HG03558 (cell line): ENCODE measurements around the gene KIAA1328.

Experiments
- ATAC-seq: cut with Tn5 transposase; IDR thresholded peaks from one replicate; pipeline ENCODE4 v1.9.1; 2021; ENCODE audit warnings: moderate number of reproducible peaks; ENCODE audit not compliant: unreplicated experiment; ENCODE audit errors: extremely low read depth

The KIAA1328 gene

DNA sequence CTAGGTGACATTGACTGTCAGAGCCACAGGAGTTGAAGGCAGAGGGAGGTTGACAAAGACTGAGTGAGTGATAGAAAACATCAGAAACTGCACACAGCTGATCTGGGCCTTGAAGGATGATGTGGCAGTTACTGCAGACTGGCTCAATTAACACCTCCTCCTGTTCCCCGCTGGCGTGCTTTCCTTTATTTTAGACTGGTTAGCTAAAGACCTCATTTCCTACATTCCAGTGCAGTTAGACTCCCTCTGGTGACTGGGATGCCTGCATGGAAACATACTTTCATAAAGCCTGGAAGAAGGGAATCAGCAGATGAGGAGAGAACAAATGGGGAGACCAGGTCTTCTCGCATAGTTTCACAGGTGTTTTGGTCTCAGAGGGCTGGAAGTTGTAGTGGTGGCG lies 7.2 kb upstream of the KIAA1328 start:
- ATAC-seq, result no peak

DNA sequence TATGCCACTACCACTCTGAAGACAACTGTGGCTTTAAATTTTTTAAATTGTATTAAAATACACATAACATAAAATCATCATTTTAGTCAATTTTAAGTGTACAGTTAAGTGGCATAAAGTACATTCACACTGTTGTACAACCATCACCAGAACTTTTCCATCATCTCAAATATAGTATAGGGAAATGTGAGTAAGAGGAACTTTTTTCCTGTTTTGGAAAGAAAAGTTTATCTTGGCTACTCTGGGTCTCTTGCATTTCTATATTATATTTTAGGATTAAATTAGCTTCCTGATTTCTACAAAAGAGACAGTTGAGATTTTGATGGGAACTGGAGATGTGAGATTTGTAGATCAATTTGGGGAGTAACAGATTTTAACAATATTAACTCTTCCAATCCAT lies 3.4 kb upstream of the KIAA1328 start:
- no peak for ATAC-seq

DNA sequence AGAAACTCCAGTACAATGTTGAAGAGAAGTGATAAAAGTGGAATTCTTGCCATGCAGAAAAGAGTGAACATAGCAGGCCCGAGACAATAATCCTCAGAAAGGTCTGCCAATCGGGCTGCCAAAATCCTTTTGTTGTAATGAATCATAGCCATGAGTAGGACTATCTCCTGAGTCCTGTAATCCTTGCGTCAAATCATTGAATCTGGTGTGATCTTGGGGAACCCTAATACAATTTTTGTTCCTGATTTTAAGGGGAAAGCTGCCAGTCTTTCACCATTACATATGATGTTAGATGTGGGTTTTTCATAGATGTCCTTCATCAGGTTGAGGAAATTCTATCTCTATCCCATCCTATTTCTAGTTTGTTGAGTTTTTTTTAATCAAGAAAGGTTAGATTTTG lies 2.4 kb upstream of the KIAA1328 start:
- no peak for ATAC-seq

DNA sequence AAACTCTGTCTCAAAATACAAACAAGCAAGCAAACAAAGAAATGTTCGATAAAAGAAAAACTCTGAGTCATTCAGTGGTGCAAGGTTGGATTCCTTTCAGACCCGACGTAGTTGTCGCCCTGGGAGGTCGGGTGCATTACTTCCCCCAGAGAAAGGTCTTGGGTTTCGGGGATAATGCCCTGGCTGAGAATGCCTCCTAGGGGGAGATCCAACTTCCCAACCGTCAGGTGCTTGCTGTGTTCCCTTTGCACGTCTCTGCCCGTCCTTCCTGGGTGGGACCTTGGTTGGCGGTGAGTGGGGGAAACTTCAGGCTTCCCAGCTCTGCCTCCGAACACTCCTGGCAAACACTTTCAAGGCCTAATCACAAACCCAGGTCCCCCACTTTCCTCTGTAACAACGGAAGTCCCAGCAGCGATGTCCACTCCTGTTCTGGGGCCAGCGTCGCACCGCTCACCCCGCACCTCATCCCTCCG lies 734 bp upstream of the KIAA1328 start:
- no peak for ATAC-seq

DNA sequence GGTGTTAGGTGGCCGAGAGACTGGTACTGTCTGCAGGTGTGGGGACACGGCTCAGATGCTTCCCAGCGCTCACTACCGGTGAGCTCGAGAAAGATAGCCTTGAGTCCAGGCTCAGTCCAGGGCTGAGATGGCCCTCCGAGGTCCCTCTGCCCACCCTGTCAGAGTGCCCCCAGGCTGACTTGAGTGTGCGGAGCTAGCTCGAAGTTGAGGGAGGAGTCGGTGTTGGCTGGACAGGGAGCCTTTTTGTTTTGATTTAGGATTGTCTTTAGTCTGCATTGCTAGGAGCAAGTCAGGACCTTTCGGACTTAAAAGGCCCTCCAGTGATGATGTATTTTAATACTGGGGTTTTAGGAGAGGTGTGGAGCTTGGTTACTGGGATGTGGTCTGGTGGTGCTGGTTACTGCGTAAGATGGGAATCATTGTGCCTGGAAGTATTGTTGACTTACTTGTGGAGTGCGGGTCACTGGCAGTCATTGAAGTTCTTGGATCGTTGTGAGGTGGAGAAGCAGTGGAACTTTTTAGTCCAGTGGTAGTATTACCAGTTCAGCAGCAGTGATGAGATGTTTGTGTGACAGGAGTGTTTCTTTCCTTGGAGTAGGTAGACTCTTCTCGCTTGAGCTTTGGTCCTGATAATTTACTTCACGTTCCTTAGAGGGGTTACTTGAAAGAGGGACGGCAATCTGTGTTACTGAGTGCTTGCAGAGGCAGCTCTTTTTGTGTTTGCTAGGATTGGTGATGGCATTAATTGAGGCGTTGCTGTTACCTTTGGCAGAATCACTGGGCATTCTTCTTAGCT lies 633 bp downstream of the KIAA1328 start:
- ATAC-seq, result no peak

DNA sequence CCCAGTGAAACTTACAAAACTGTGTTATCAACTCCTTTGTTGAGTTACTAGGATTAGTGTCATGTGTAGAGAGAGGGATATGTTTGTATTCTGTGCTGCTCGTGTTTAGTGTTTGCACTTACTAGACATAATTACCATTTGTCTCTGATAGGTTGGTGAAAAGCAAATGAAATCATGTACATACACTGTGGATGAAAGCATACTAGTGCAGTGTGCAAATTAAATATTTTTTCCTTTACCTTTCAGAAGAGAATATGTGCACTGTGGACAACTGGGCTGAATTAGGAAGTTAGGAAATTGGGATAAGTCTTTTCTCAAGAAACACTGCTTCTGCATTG lies 1.2 kb downstream of the KIAA1328 start:
- ATAC-seq, result no peak

DNA sequence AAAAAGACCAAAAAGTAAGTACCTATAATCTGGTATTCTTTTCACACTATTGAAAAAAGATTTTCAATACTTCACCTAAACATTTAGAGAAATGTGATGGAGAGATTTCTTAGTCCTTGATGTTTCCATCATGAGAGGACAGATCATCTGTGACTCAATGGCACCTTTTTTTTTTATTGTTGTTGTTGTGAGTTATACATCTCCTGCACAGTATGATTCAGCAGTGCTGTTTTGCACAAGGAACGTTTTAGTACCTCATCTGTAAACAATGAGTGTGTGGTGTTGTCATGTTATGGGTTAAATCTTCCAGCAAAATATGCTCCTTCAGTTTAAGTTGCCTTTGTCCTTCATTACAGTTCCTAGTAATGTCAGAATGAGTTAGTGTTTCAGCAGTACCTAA lies 2.2 kb downstream of the KIAA1328 start:
- ATAC-seq, result no peak

DNA sequence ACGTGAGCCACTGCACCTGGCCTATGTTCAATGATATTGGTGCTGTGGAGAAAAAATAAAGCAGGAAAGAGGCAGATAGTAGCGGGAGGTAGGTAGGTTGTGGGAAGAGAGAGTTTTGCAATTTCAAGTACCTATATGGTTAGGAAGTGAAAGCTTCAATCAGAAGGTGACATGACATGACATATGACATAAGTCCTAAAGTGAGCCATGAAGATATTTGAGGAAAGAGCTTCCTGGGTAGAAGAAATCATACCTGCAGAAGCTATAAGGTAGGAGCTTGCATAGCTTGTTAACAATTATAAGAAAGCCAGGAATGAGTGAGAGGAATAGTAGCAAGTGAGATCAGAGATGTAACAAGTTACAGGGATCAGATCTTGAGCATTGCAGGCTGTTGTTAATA lies 4.2 kb downstream of the KIAA1328 start:
- ATAC-seq, result no peak

DNA sequence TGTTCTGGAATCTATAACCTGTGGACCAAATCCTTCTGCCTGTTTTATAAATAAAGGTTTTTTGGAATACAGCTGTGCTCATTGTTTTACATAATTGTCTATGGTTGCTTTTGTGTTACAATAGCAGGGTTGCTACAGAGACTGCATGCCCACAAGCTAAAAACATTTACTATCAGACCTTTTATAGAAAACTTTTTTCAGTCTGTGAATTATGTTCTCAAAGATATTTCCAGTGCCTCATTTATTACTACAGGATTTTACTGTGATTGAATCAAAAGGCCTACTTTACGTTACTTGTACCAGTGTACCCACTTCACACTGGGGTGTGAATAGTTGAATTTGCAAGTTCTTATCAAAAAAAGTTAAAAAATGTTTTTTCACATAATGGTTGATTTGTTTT lies 7.0 kb downstream of the KIAA1328 start:
- ATAC-seq, result no peak

DNA sequence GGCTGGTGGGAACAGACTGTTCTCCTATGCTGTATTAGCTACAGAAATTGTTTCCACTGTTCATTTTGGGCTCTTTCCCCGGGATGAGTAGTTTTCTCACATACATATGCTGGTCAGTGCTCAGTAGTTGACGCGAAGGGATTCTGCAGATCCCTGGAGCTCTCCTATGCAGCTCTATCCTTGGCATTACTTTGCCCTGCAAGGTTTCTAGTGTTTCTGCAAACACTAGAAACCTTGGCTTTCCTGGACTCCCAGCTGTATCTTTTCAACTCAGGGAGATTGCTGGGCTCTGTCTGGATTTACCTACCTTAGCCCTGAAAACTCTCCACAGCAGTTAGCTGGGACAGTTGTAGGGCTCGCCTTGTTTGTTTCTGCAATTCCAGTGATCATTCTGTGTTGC lies 10.9 kb downstream of the KIAA1328 start:
- no peak for ATAC-seq

DNA sequence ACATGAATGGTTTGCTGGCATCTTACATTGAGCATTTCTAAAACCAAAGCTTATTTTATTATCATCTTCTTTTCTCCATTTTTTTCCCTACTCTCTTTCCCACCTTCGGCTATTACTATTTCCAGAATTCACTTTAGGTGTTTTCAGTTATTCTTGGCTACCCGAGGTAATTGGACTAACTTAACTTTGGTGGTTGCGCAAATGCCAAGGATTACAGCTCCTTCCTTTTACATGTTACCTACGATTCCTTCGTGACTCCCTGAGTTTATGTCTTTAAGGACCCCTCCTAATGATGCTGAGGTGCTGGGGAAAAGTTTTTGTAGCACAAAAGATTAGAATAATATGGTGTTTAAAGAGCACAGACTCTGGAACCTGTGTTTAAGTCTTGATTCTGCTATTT lies 14.3 kb downstream of the KIAA1328 start:
- ATAC-seq, result no peak

DNA sequence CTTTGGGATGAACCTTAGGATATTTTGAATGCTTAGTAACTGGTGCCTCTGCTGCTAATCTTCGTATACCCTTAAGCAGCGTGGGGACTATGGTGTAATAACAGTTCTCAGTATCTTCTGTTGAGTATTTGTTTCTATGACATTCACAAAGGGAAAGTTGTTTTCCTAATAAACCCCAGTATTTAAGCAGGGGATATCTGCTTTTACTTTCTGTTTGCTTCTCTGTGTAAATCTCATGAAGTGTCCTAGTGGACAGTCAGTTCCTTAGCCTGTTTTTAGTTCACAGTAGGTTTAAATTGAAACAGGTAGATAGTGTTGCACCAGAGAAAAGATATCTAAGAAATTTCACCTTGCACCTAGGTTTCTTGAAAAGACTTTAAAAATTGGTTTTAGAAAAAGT lies 14.9 kb downstream of the KIAA1328 start:
- ATAC-seq, result no peak

DNA sequence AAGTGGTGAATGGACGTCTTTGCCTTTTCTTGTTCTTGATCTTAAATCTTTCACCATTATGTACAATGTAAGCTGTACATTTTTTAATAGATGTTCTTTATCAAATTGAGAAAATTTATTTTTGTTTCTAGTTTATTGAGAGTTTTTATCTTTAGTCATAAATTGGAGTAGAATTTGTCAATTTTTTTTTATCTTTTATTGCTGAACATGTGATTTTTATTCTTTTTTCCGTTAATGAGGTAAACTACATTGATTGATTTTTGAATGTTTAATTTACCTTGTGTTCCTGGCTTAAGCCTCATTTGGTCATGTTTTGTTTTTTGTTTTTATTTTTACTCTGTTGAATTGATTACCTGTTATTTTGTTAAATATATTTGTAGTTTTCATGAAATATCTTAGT lies 19.7 kb downstream of the KIAA1328 start:
- no peak for ATAC-seq

DNA sequence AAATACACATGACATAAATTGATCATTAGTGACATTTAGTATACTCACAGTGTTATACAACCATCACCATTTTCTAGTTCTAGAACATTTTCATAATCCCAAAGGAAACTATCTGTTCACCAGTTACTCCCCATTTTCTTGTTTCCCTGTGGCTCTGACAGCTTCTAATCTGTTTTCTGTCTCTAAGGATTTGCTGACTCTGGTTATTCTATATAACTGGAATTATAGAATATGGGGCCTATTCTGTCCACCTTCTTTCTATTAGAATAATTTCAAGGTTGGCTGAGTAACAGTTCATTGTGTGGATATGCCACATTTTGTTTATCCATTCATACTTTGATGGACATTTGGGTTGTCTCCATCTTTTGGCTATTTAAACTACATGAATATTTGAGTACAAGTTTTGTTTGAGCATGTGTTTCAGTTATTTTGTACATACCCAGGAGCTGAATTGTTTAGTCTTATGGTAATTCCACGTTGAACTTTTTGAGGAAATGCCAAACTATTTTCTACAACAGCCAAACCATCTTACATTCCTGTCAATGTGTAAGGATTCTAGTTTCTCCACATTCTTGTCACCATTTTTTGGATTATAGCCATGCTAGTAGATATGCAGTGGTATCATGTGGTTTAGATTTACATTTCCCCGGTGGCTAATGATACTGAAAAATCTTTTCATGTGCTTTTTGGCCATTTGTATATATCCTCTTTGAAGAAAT lies 20.5 kb downstream of the KIAA1328 start:
- no peak for ATAC-seq

DNA sequence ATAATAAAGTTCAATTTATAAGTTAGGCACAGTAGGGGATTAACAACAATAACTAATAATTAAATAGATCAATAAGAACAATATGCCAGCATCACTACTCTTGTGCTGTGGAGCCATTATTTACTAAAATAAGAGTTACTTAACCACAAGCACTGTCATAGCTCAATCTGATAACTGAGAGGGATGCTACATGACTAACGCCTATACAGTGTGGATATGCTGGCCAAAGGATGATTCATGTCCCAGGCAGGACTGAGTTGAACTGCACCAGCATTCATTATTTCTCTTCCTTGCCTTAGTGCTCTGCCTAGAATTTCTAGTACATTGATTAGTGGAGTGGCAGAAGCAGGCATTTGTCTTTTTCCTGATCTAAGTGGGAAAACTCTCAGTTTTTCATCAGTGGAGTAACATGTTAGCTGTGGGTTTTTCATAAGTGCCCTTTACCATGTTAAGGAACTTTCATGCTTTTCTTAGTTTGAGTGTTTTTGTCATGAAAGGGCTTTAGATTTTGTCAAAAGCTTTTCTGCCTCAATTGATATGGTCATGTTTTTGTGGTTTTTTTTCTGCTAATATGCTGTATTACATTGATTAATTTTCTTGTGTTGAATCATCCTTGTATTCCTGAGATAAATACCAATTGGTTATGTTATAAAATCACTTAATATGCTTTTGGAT lies 21.7 kb downstream of the KIAA1328 start:
- no peak for ATAC-seq

DNA sequence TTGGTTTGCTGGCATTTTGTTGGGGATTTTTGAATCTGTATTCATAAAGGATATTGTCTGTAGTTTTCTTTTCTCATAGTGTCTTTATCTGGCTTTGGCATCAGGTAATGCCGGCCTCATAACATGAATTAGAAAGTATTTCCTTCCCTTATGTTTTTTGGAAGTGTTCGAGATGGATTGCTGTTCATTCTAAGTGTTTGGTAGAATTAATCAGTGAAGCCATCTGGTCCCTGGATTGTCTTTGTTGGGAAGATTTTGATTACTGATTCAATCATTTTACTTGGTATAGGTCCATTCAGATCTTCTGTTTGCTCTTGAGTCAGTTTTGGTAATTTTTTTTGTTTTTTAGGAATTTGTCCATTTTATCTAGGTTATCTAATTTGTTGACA lies 22.3 kb downstream of the KIAA1328 start:
- ATAC-seq, result no peak

DNA sequence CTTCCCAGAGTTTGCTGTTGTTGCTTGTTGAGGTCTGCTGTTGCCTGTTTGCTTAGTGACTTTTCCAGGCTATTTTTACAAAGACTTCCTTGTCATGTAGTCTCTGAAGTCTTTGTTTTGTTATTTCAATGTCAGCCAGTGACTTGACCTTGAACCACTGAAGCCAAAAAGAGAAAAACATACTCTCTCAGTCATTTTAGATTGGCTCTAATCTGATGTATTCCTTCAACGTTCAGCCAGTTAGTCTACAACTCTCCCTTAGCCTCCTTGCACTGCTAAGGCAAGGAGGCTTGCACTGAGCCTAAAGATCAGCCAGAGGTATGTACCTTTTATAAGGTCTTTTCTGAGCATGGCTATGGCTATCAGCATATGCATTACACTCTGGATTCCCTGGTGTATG lies 27.9 kb downstream of the KIAA1328 start:
- ATAC-seq, result no peak

DNA sequence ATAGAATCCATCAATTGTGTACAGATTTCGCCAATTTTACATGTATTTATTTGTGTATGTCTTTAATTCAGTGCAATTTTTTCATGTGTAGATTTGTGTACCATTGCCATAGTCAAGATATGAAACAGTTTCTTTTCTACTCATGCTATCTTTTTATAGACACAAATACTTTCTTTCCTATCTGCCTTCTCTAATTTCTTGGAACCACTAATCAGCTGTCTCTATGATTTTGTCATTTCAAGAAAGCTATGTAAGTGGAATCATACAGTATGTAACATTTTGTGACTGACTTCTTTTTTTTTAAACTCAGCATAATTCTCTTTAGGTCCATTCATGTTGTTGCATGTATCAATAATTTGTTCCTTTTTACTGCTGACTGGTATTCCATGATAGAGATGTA lies 33.3 kb downstream of the KIAA1328 start:
- ATAC-seq, result no peak

DNA sequence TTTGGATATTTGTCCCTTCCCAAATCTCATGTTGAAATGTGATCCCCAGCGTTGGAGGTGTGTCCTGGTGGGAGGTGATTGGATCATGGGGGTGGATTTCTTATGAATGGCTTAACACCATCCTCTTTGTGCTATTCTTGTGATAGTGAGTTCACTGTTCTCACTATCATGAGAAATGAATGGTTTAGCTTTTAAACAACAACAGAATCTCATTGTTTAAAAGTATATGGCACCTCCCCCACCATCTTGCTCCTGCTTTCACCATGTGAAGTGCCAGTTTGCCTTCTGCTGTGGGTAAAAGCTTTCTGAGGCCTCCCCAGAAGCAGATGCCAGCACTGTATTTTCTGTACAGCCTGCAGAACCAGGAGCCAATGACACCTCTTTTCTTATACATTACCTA lies 38.1 kb downstream of the KIAA1328 start:
- no peak for ATAC-seq

DNA sequence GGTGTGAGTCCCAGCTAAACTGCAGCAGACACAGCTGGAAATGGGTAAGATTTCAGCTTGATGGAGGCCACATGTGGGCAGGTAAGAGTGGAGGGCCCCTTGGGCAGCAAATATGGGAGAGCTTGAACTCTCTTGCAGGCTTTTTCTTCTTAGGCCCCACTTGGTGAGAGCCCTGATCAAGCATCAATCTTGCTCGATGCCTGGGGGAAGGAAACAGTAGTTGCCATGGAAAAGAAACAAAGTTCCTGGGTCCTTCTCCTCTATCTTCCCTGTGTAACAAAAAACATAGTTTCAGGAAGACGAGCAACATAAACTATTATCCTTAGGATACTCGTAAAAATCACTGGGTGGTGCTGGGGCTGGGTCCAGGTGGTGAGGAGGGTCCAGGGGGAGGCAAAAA lies 42.9 kb downstream of the KIAA1328 start:
- no peak for ATAC-seq

DNA sequence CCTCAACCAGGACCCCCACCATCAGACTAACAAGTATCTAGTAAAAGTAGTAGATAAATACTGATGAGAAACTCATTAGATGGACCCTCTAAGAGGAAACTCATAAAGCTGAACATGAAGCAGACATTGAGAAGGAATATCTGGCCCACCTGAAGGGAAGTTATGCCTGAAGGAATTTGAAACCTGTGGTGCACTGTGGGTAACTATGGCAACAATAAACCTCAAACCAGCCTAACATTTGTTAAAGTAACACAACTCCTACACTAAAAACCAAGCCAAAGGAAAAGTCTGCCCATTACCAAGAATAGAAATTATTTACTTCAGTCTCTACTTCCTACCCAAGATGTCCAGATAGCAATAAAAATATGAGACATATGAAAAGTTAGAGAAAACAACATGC lies 43.4 kb downstream of the KIAA1328 start:
- ATAC-seq, result no peak
